ENCODE results near the gene ANP32A.

The ANP32A gene

DNA sequence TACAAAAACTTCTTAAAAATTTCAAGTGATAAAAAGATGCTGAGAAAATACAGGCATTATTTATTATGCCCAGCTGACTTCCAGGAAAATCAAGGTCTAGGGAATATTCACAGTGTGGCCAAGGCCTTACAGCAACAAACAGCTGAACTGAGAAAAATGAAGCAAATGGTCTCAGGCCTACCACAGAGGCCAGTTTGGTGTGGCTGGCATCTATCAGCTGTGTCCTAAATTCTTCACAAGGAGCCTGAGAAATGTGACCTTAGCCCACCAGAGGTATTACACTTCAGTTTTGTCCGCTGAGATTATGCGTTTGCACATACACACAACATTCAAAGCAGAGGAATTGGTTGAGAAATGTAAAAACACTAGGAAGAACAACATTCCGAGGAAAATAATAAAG is 77.4 kb downstream of the ANP32A start:
- DNase-seq (ENCODE audit: low read depth) = no peak

DNA sequence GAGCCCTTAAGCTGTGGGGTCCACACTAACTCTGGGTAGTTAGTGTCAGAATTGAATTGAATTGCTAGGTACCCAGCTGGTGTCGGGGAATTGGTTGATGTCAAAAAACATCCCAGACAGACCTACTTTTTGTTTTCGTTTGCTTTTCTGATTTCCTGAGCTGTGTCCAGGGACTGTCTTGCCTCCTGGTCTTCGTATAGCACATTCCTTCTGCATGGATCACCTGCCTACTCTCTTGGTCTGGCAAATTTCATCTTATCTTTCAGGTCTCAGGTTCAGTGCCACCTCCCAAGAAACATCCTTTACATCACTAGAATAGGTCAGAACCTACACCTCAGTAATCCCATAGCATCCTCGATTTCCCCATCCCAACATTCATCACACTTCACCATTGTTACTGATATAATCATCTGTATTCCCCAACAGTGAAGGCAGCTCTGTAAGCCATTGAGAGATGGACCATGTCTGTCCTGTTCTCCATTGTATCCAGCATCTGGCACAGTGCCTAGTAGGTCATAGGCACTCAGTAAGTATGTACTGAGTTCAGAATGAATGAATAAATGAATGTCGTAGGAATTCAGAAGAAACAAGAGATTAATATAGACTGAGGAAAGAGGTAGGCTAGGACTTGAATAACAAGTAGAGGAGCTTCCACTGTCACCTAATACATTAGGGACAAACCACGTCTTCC is 81.2 kb downstream of the ANP32A start:
- no peak for DNase-seq (ENCODE audit: low read depth)

DNA sequence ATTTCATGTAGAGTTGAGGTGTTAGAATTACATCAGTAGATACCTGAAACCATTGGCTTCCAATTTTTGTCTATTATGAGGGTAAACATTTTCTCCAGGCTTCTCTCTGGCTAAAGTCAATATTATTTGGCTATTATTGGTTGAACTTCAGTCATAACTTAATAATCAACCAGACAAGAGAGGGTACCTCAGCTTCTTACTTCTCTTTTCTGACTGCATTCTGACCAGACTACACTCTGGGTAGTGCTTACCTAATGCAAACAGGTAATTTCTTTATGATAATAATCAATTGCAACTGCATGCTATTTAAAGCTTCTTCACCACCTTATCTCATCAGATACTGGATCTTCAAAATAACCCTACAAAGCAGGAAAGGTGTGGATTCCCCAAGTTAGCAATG is 85.1 kb downstream of the ANP32A start:
- no peak for DNase-seq (ENCODE audit: low read depth)

DNA sequence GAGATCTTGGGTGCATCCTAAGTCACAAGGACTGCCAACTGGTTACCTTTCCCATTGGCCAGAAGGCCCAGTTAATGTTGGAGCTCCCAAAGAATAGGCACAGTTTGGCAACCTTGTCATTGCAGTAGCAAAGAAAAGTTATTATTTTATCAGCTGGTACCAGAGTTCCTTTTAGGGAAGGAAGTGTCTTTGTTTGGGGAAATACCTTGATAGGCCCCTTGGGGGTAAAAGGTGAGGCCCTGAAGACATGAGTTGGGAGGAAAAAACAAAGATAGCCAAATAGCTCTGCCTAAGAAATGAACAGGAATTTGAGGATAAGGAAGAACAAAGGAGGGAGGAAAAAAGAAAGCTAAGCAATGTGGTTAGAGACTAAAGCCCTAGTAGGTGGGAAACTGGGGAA is 85.8 kb downstream of the ANP32A start:
- no peak for DNase-seq (ENCODE audit: low read depth)

DNA sequence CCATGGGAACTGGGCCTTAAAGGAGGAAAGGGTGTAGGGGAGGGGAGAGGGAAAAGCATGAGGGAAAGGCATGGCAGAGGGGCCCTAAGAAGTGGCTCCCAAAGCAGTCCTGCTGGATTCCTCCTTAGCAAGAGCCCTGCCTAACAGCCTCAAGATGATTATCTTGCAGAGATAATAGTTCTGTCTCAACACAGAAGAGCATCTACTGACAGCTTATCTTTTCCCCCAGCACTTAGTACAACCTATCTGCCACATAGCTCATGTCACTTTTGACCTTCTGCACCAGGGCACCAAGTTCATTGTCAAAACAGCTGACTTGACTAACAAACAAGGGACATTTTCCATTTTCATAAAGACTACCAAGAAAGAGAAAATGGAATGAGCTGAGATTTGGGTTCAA is 86.3 kb downstream of the ANP32A start:
- DNase-seq (ENCODE audit: low read depth) = no peak

DNA sequence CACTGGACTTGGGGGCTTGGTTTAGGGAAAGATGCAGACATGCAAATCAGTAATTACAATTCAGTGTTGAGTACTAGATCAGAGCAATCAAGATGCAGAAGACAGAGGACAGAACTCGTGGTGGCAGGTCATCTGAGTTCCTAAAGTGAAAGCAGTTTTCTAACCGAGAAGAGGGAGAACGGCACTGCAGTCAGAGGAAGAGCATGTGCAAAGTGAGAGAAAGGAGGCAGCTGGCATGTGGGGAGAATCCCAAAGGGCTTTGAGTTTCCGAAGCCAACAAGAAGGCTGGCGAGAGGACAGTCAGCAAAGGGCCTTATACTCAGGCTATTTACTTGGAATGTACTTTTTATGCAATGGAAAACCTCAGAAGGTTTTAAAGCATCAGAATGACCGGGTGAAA is 87.0 kb downstream of the ANP32A start:
- no peak for DNase-seq (ENCODE audit: low read depth)

DNA sequence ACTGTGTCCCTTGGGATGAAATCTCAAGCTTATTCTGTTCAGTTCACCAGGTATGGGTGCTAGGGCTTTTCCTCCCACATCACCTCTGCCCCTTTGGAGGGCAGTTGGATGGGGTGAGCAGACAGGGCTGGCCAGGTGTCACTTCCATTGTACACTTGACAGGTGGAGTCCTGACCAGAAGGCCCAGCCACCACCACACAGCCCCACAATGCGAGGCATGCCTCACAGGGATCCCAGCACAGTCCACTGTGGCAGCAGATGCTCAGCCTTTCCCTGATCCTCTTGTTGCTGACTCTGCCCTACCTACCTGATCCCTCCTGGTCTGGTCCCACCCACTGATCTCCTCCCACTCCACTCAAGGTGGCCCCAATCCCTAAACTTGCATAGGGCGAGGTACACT is 88.2 kb downstream of the ANP32A start:
- no peak for DNase-seq (ENCODE audit: low read depth)

DNA sequence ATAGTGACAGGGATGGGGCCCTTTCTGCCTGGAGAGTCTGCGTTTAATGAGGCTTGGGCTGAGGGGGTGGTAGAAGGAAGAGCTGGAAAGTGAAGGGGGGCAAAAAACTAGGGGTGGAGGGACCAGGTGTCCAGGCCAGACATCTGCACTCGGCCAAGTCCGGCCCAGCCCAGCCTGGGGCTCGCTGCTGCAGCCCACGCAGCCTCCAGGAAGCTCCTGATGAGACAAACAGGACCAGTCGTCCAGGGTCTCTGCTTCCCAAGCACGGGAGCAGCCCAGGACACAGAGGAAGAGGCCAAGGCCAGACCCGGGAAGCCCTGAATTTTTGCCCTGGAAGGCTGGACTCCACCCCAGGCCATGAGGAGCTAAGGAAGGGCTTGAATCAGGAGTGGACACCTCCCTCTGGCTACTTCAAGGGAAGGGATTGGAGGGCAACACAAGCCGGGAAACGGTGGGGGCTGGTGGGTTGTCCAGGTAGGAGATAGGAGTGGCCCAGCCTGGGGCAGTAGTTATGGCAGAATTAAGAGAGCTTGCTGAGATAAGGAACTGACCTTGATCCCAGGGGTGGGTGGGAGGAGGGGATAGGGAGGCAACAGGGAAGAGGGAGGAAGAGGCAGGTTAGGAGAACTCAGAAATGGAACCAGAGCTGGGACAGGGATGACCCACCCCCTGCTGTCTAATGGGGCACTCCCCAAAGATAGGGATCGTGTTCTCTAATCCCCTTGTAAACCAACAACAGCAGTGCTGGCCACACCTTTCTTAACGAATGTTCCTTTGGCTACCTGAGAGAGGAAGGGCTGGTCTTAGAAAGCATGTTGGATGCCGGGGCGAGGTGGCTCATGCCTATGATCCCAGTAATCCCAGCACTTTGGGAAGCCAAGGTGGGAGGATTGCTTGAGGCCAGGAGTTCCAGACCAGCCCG is 89.5 kb downstream of the ANP32A start:
- no peak for DNase-seq (ENCODE audit: low read depth)

DNA sequence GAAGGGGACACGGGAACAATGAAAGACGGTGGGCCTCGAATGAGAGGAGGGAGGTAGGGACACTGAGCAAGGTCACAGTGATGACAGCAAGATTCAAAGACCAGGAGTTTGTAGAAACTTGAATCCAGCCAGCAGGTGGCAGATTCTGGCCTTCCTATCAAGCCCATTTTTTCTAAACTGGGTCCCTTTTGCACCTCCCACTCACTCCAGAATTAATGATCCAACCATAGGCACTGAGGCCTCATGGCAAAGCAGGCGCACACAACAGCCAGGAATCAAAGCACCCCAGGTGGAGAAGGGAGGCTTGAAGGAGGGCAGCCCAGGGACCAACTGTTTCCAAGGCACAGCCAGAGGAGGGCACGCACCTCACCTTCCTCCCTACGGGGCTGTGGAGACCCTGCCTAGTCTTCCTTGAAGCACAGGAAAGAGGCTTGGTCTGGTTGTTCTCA is 90.2 kb downstream of the ANP32A start:
- DNase-seq (ENCODE audit: low read depth) = peak; percentile 14

DNA sequence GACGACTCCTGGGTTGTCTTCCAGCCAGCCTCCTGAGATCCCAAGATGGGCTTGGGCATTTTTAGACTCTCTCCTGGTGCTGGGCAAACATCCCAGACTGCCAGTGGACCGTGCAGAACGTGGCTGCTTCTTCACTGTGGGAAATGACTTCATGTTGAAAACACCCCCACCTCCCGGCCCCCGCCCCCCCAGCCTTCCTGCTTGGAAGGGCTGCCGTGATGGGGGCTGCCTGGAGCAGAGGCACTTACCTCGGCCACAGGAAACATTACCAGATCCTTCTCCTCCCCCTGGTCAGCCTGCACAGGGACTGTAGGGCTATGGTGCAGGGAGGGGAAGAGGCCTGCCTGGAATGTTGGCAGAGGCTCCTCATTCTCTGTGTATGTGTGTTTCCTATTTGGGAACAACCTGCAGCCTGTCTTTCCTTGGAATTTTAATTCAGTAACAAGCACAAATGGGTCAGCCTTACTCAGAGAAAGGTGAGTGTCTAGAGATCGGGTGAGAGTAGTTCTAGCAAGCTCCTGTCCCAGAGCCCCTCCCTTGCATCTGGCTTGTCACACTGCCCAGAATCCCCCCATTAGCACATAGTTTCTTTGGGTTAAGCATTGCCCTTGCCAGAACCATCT is 90.8 kb downstream of the ANP32A start:
- no peak for DNase-seq (ENCODE audit: low read depth)

Data from GM04504 (cell line).